ENCODE measurements around the gene CTDSP2. TPM values are rescaled to one million over a fixed set of nuclear protein-coding genes. Genes with fewer than 3 reads are reported as not detected.

Gene CTDSP2
- polyA plus RNA-seq, 3 donors = 59.1 to 148 (median 70.2) TPM

DNA sequence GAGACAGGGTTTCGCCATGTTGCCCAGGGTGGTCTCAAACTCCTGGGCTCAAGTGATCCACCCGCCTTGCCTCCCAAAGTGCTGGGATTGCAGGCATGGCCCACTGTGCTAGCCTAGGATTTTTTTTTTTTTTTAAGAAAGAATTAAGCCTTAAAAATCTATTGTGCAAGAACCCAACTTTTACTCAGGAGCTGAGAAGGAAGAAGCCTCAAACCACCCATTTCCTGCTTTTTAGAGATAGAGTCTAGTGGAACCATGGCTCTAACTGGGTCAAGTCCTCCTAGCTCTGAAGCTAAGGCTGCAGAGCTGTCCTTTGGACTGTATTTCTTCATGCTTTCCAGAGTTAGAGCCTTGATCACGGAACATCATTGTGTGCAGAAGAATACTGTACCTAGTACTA is 65.3 kb downstream of the CTDSP2 start:
- no peak for TF ChIP-seq CTCF (IDR thresholded peaks at IDR 0.05)
- peaks cover 38 to 39% of the 10 kb centered on the region in 2 donors for H3K4me1 ChIP-seq (ENCODE audit: control insufficient read depth in 1 of 2, insufficient read depth in 2 of 2, low read length in 2 of 2)
- peak overlapping the region; percentile 57 to 94 (median 76) for H3K27ac Mint-ChIP-seq
- H3K9me3 Mint-ChIP-seq = peaks cover 0 to 2% (median 0%) of the 10 kb centered on the region in 7 donors
- intact Hi-C loops (cut with micrococcal nuclease) = loop anchor here in 1 of 2 donors (5.0 kb wide), 1 partner anchor 66 kb away; the partner anchor contains the start of gene CTDSP2
- H3K36me3 ChIP-seq (replicated peaks in 1 of 2; ENCODE audit: control insufficient read depth in 1 of 2, insufficient read depth in 2 of 2, low read length in 2 of 2) = peaks cover 12% of the 10 kb centered on the region in 2 donors
- H3K27me3 Mint-ChIP-seq (ENCODE audit: low read depth in 3 of 3) = peaks cover 0 to 3% (median 0%) of the 10 kb centered on the region in 3 donors
- peak overlapping the region; percentile 57 for H2AFZ ChIP-seq (ENCODE audit: insufficient read depth, low read depth, low read length, poor library complexity, severe bottlenecking)
- peaks cover 17% of the 10 kb centered on the region for H3K79me2 ChIP-seq (ENCODE audit: insufficient read depth, low read length)
- H3K4me3 Mint-ChIP-seq = peak overlapping the region in 1 of 2 donors; percentile 43
- no peaks in the 10 kb centered on the region for H3K9me3 ChIP-seq (replicated peaks in 1 of 2; ENCODE audit: control insufficient read depth in 1 of 2, insufficient read depth in 1 of 2, low read length in 2 of 2)
- H3K27ac ChIP-seq (ENCODE audit: low read depth in 1 of 2, low read length in 2 of 2) = peak overlapping the region; percentile 36 to 81
- DNase-seq = peak in 2 of 3 donors; percentile 57 to 63
- H3K4me2 ChIP-seq (replicated peaks; ENCODE audit: extremely low read depth, low read length, poor library complexity, severe bottlenecking) = peak overlapping the region; percentile 83
- no peak overlapping the region for H3K9ac ChIP-seq (ENCODE audit: insufficient read depth, low read length, poor library complexity, severe bottlenecking)
- H3K36me3 Mint-ChIP-seq = peaks cover 11 to 12% of the 10 kb centered on the region in 2 donors
- 38% methylated on average over 1 of the region's 3 CpGs for whole genome bisulfite sequencing (ENCODE audit: insufficient coverage)
- peaks cover 42% of the 10 kb centered on the region for H3K4me1 Mint-ChIP-seq
- H4K20me1 ChIP-seq (ENCODE audit: insufficient read depth, low read length) = no peaks in the 10 kb centered on the region
- no peaks in the 10 kb centered on the region for H3K27me3 ChIP-seq (ENCODE audit: control insufficient read depth in 2 of 2, insufficient read depth in 2 of 2, low read length in 2 of 2)
- peak overlapping the region in 1 of 3 experiments; percentile 82 for H3K4me3 ChIP-seq (replicated peaks in 1 of 3; ENCODE audit: low read depth in 2 of 3, low read length in 3 of 3)

- Mint-ChIP-seq H3K27me3 (ENCODE audit: low read depth in 3 of 3) (peaks cover 0 to 4% (median 0%) of the 10 kb centered on the region in 3 donors), H3K27ac (peak overlapping the region in 5 of 7 donors; percentile 57 to 91 (median 74)), H3K36me3 (peaks cover 7 to 8% of the 10 kb centered on the region in 2 donors), H3K9me3 (peaks cover 0 to 4% (median 0%) of the 10 kb centered on the region in 7 donors), H3K4me1 (peaks cover 51% of the 10 kb centered on the region), H3K4me3 (no peak overlapping the region)
- intact Hi-C loops (cut with micrococcal nuclease) = loop anchor here in 1 of 2 donors (5.0 kb wide), 1 partner anchor 67 kb away; the partner anchor contains the start of gene CTDSP2
- no peaks in the 10 kb centered on the region for H3K27me3 ChIP-seq (ENCODE audit: control insufficient read depth in 2 of 2, insufficient read depth in 2 of 2, low read length in 2 of 2)
- peaks cover 3 to 4% of the 10 kb centered on the region in 2 donors for H3K36me3 ChIP-seq (replicated peaks in 1 of 2; ENCODE audit: control insufficient read depth in 1 of 2, insufficient read depth in 2 of 2, low read length in 2 of 2)
- no peak for DNase-seq
- H3K27ac ChIP-seq (ENCODE audit: low read depth in 1 of 2, low read length in 2 of 2) = peak overlapping the region; percentile 36 to 81
- H3K4me2 ChIP-seq (replicated peaks; ENCODE audit: extremely low read depth, low read length, poor library complexity, severe bottlenecking) = no peak overlapping the region
- no peak overlapping the region for H2AFZ ChIP-seq (ENCODE audit: insufficient read depth, low read depth, low read length, poor library complexity, severe bottlenecking)
- H4K20me1 ChIP-seq (ENCODE audit: insufficient read depth, low read length) = no peaks in the 10 kb centered on the region
- no peak for TF ChIP-seq CTCF (IDR thresholded peaks at IDR 0.05)
- H3K4me3 ChIP-seq (replicated peaks in 1 of 3; ENCODE audit: low read depth in 2 of 3, low read length in 3 of 3) = no peak overlapping the region
- H3K9me3 ChIP-seq (replicated peaks in 1 of 2; ENCODE audit: control insufficient read depth in 1 of 2, insufficient read depth in 1 of 2, low read length in 2 of 2) = no peaks in the 10 kb centered on the region
- 100% methylated on average over 3 of the region's 4 CpGs for WGBS (ENCODE audit: insufficient coverage)
- H3K79me2 ChIP-seq (ENCODE audit: insufficient read depth, low read length) = peaks cover 17% of the 10 kb centered on the region
- H3K4me1 ChIP-seq (ENCODE audit: control insufficient read depth in 1 of 2, insufficient read depth in 2 of 2, low read length in 2 of 2) = peaks cover 47% of the 10 kb centered on the region in 2 donors
- no peak overlapping the region for H3K9ac ChIP-seq (ENCODE audit: insufficient read depth, low read length, poor library complexity, severe bottlenecking)
Observed at GRCh38 chr12:57780284-57780897, 66.1 kb downstream of the CTDSP2 start.
